ENCODE results near the gene RBCK1. TPM values are rescaled to one million over a fixed set of nuclear protein-coding genes. Genes with fewer than 3 reads are reported as not detected.

Gene RBCK1
- total RNA-seq, 1 experiment from 2014 or later = 115 TPM

DNA sequence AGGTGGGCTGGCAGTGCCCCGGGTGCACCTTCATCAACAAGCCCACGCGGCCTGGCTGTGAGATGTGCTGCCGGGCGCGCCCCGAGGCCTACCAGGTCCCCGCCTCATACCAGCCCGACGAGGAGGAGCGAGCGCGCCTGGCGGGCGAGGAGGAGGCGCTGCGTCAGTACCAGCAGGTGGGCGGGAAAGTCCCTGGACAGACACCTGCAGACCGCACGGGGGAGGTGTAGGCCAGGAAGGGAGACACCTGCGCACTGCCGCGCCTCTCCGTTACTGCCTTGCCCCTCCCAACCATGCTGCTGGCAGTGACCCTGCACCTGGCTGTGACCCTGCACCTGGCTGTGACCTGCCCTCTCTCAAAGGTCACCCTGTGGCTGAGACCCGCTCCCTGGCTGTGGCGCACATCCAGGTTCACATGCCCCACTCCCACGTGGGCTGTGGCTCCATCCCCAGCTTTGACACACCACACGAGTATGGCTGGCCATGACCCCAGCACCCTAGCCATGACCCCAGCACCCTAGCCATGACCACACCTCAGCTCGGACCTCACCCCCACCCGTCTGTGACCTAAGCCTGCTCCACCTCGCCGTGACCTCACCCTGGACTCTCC lies 11.6 kb downstream of the RBCK1 start:
- Histone ChIP-seq H3K4me3 (ENCODE audit: low read length) (no peak overlapping the region), H3K79me2 (ENCODE audit: low read length) (peaks cover under 1% of the 10 kb centered on the region; the same call in 1 of the 2 replicates), H3K9me3 (ENCODE audit: low read length) (no peaks in the 10 kb centered on the region), H4K20me1 (ENCODE audit: low read length) (no peaks in the 10 kb centered on the region), H3K9me2 (replicated peaks; ENCODE audit: low read length) (no peaks in the 10 kb centered on the region), H3K4me2 (ENCODE audit: low read length) (no peak overlapping the region), H3F3A (ENCODE audit: low read length, unreplicated experiment) (no peaks in the 10 kb centered on the region), H3K4me1 (ENCODE audit: insufficient read depth, low read length) (no peaks in the 10 kb centered on the region), H3K27me3 (ENCODE audit: low read length) (no peaks in the 10 kb centered on the region), H3K36me3 (ENCODE audit: low read depth, low read length) (peaks cover 21% of the 10 kb centered on the region), H3K9ac (ENCODE audit: low read length) (no peak overlapping the region), H3K27ac (ENCODE audit: low read length) (no peak overlapping the region), H2AFZ (ENCODE audit: low read length) (no peak overlapping the region)
- ChIA-PET POLR2A (ENCODE audit: unreplicated experiment) (interaction anchor here (0.8 kb wide), 1 partner anchor 43 kb away, joined by 3 read pairs; the partner anchor contains the start of gene TBC1D20), CTCF (no interaction called here)
- no peak for ATAC-seq
- no peak for DNase-seq
- intact Hi-C loops (cut with micrococcal nuclease) = no loop called here
- TF ChIP-seq, protein P1, sequence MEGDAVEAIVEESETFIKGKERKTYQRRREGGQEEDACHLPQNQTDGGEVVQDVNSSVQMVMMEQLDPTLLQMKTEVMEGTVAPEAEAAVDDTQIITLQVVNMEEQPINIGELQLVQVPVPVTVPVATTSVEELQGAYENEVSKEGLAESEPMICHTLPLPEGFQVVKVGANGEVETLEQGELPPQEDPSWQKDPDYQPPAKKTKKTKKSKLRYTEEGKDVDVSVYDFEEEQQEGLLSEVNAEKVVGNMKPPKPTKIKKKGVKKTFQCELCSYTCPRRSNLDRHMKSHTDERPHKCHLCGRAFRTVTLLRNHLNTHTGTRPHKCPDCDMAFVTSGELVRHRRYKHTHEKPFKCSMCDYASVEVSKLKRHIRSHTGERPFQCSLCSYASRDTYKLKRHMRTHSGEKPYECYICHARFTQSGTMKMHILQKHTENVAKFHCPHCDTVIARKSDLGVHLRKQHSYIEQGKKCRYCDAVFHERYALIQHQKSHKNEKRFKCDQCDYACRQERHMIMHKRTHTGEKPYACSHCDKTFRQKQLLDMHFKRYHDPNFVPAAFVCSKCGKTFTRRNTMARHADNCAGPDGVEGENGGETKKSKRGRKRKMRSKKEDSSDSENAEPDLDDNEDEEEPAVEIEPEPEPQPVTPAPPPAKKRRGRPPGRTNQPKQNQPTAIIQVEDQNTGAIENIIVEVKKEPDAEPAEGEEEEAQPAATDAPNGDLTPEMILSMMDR (conservative IDR thresholded peaks at IDR 0.05; ENCODE audit: low read depth, low read length) = no peak
- TF ChIP-seq EZH2 (IDR thresholded peaks at IDR 0.05; ENCODE audit: low read length, unreplicated experiment) = no peak
- TF ChIP-seq EZH2phosphoT487 (IDR thresholded peaks at IDR 0.05; ENCODE audit: borderline replicate concordance, low read length) = no peak
- BruUV-seq (replicated peaks) = TSS peak; percentile 3

DNA sequence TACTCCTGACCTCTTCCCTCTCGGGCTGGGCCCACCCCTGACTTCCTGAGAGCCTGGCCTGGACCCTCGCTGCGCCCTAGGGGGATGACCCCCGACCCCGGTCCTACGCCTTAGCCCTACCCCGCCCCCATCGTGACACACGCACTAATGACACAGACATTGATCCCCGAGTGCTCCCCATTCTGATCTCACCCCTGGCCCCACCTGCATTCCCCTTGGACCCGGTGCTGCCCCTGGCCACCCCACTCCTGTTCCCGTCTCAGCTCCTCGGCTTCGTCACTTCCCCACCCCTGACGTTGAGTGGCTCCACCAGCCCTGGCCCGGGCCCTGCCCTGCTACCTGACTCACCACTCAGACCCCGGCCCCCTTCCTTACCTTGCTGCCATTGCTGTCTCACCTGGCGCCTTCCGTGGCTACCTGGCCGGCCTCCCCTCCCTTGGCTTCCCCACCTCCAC lies 12.1 kb downstream of the RBCK1 start:
- DNase-seq (no peak), ATAC-seq (no peak)
- intact Hi-C loops (cut with micrococcal nuclease) = no loop called here
- H3K27ac ChIP-seq (ENCODE audit: low read length) = no peak overlapping the region
- no TSS peak for BruUV-seq (replicated peaks)
- H3K4me2 ChIP-seq (ENCODE audit: low read length) = no peak overlapping the region
- H3K9me3 ChIP-seq (ENCODE audit: low read length) = no peaks in the 10 kb centered on the region
- no peaks in the 10 kb centered on the region for H4K20me1 ChIP-seq (ENCODE audit: low read length)
- H3K27me3 ChIP-seq (ENCODE audit: low read length) = no peaks in the 10 kb centered on the region
- ChIA-PET CTCF (no interaction called here), POLR2A (ENCODE audit: unreplicated experiment) (no interaction called here)
- no peak overlapping the region for H3K9ac ChIP-seq (ENCODE audit: low read length)
- no peaks in the 10 kb centered on the region for H3F3A ChIP-seq (ENCODE audit: low read length, unreplicated experiment)
- H3K4me3 ChIP-seq (ENCODE audit: low read length) = no peak overlapping the region
- H2AFZ ChIP-seq (ENCODE audit: low read length) = no peak overlapping the region
- peaks cover 21% of the 10 kb centered on the region for H3K36me3 ChIP-seq (ENCODE audit: low read depth, low read length)
- no peaks in the 10 kb centered on the region for H3K4me1 ChIP-seq (ENCODE audit: insufficient read depth, low read length)
- no peaks in the 10 kb centered on the region for H3K79me2 ChIP-seq (ENCODE audit: low read length)
- no peaks in the 10 kb centered on the region for H3K9me2 ChIP-seq (replicated peaks; ENCODE audit: low read length)
- TF ChIP-seq, protein P1 (conservative IDR thresholded peaks at IDR 0.05; ENCODE audit: low read depth, low read length) = no peak
- TF ChIP-seq EZH2 (IDR thresholded peaks at IDR 0.05; ENCODE audit: low read length, unreplicated experiment) (no peak), EZH2phosphoT487 (IDR thresholded peaks at IDR 0.05; ENCODE audit: borderline replicate concordance, low read length) (no peak)
